Measurements from ENCODE around the gene TTC4. TPM values are rescaled to one million over a fixed set of nuclear protein-coding genes. Genes with fewer than 3 reads are reported as not detected.

Gene TTC4
- total RNA-seq, 1 donor from 2014 or later = 18.8 TPM

DNA sequence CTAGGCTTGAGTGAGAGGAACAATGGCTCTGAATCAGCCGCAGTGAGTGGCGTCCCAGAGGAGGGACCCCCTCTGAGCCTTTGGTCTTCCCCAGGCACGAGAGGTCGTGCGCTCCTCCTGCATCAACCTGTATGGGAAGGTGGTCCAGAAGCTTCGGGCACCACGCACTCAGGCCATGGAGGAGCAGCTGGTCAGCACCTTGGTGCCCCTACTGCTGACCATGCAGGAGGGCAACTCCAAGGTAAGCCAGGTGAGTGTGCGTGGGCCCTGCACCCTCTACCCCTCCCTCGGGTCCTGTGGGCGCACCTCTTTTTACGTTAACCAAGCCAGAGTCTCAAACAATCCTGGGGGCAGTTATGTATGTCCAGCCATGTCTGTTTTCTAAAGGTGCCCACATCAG lies 13.7 kb upstream of the TTC4 start:
- H3K4me2 ChIP-seq (ENCODE audit: low read length) = no peak overlapping the region
- H3K36me3 ChIP-seq (ENCODE audit: insufficient read depth, low read length) = no peaks in the 10 kb centered on the region
- no peak overlapping the region for H3K4me3 ChIP-seq (ENCODE audit: insufficient read depth, low read depth, low read length)
- H3K9ac ChIP-seq (ENCODE audit: low read length) = no peak overlapping the region
- no peaks in the 10 kb centered on the region for H3K4me1 ChIP-seq (ENCODE audit: insufficient read depth, low read length)
- H3K79me2 ChIP-seq (ENCODE audit: insufficient read depth, low read length) = no peaks in the 10 kb centered on the region
- no peak overlapping the region for H3K27ac ChIP-seq (ENCODE audit: low read depth, low read length)
- TF ChIP-seq EZH2 (IDR thresholded peaks at IDR 0.05; ENCODE audit: insufficient read depth, low read length) = no peak
- TF ChIP-seq, protein P1, sequence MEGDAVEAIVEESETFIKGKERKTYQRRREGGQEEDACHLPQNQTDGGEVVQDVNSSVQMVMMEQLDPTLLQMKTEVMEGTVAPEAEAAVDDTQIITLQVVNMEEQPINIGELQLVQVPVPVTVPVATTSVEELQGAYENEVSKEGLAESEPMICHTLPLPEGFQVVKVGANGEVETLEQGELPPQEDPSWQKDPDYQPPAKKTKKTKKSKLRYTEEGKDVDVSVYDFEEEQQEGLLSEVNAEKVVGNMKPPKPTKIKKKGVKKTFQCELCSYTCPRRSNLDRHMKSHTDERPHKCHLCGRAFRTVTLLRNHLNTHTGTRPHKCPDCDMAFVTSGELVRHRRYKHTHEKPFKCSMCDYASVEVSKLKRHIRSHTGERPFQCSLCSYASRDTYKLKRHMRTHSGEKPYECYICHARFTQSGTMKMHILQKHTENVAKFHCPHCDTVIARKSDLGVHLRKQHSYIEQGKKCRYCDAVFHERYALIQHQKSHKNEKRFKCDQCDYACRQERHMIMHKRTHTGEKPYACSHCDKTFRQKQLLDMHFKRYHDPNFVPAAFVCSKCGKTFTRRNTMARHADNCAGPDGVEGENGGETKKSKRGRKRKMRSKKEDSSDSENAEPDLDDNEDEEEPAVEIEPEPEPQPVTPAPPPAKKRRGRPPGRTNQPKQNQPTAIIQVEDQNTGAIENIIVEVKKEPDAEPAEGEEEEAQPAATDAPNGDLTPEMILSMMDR (IDR thresholded peaks at IDR 0.05; ENCODE audit: insufficient read depth, low read depth, low read length) = no peak
- DNase-seq (ENCODE audit: low read depth) = no peak
- peaks cover 69% of the 10 kb centered on the region for H3K27me3 Mint-ChIP-seq (ENCODE audit: low read depth, unreplicated experiment)
- H3K4me1 Mint-ChIP-seq (ENCODE audit: low read depth, unreplicated experiment) = no peaks in the 10 kb centered on the region
- peaks cover 2% of the 10 kb centered on the region for H3K9me3 Mint-ChIP-seq (ENCODE audit: unreplicated experiment)
- no peaks in the 10 kb centered on the region for H3K9me3 ChIP-seq (ENCODE audit: insufficient read depth, low read depth, low read length)
- H3K4me3 Mint-ChIP-seq (ENCODE audit: unreplicated experiment) = no peak overlapping the region
- no peaks in the 10 kb centered on the region for H4K20me1 ChIP-seq (ENCODE audit: insufficient read depth, low read length)
- peaks cover 3% of the 10 kb centered on the region for H3K36me3 Mint-ChIP-seq (ENCODE audit: low read depth, unreplicated experiment)
- FAIRE-seq = no peak
- H2AFZ ChIP-seq (ENCODE audit: low read depth, low read length) = no peak overlapping the region
- H3K27ac Mint-ChIP-seq (ENCODE audit: unreplicated experiment) = no peak overlapping the region
- peaks cover 7% of the 10 kb centered on the region for H3K27me3 ChIP-seq (ENCODE audit: insufficient read depth, low read length)

DNA sequence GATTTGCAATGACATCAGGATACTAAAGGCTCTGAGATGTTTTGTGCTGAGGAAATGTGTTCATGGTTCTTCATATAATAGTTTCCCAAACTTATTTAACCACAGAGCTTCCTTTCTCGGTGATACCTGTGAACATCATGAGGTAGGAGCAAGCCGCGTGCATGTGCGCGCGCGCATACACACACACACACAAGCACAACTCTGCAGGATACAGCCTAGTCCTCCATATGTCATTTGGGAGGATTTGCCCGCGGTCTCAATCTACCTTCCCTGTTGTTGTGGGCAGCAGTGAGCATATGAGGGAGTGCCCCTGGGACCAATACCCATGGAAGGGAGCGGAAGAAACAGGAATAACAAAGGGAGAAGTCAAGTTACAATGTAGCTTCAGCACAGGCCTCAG lies 12.2 kb upstream of the TTC4 start:
- DNase-seq (ENCODE audit: low read depth) = no peak
- Mint-ChIP-seq H3K4me3 (ENCODE audit: unreplicated experiment) (peak overlapping the region; percentile 56), H3K9me3 (ENCODE audit: unreplicated experiment) (peaks cover 2% of the 10 kb centered on the region), H3K27ac (ENCODE audit: unreplicated experiment) (no peak overlapping the region), H3K27me3 (ENCODE audit: low read depth, unreplicated experiment) (peaks cover 70% of the 10 kb centered on the region), H3K4me1 (ENCODE audit: low read depth, unreplicated experiment) (no peaks in the 10 kb centered on the region), H3K36me3 (ENCODE audit: low read depth, unreplicated experiment) (peaks cover 3% of the 10 kb centered on the region)
- Histone ChIP-seq H3K36me3 (ENCODE audit: insufficient read depth, low read length) (no peaks in the 10 kb centered on the region), H3K9ac (ENCODE audit: low read length) (no peak overlapping the region), H3K27me3 (ENCODE audit: insufficient read depth, low read length) (peaks cover 4% of the 10 kb centered on the region), H3K79me2 (ENCODE audit: insufficient read depth, low read length) (no peaks in the 10 kb centered on the region), H2AFZ (ENCODE audit: low read depth, low read length) (no peak overlapping the region), H3K9me3 (ENCODE audit: insufficient read depth, low read depth, low read length) (no peaks in the 10 kb centered on the region), H3K27ac (ENCODE audit: low read depth, low read length) (no peak overlapping the region), H3K4me3 (ENCODE audit: insufficient read depth, low read depth, low read length) (no peak overlapping the region), H4K20me1 (ENCODE audit: insufficient read depth, low read length) (no peaks in the 10 kb centered on the region), H3K4me2 (ENCODE audit: low read length) (no peak overlapping the region), H3K4me1 (ENCODE audit: insufficient read depth, low read length) (no peaks in the 10 kb centered on the region)
- no peak for FAIRE-seq
- TF ChIP-seq EZH2 (IDR thresholded peaks at IDR 0.05; ENCODE audit: insufficient read depth, low read length) = no peak
- TF ChIP-seq, protein P1 (IDR thresholded peaks at IDR 0.05; ENCODE audit: insufficient read depth, low read depth, low read length) = no peak

DNA sequence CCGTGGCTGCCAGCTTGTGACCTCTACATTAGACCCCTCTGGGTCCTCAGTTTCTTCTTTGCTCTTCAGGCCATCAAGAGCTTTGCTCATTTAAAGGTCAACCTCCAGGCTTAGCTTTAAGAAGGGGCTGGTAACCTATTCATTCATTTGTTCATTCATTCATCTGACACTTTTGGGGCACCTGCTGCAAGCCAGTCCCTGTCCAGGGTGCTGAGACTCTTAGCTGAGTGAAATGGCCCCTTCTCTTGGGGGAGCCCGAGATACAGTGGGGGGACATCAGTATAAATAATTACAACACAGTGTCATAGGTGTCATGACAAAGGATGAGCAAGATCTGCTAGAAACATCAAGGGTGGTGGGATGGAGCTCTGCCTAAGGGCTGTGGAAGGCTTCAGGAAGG lies 10.5 kb upstream of the TTC4 start:
- no peak overlapping the region for H3K4me2 ChIP-seq (ENCODE audit: low read length)
- H3K4me3 ChIP-seq (ENCODE audit: insufficient read depth, low read depth, low read length) = no peak overlapping the region
- TF ChIP-seq, protein P1 (IDR thresholded peaks at IDR 0.05; ENCODE audit: insufficient read depth, low read depth, low read length) = no peak
- no peak for TF ChIP-seq EZH2 (IDR thresholded peaks at IDR 0.05; ENCODE audit: insufficient read depth, low read length)
- H3K79me2 ChIP-seq (ENCODE audit: insufficient read depth, low read length) = no peaks in the 10 kb centered on the region
- no peaks in the 10 kb centered on the region for H4K20me1 ChIP-seq (ENCODE audit: insufficient read depth, low read length)
- H3K9me3 ChIP-seq (ENCODE audit: insufficient read depth, low read depth, low read length) = no peaks in the 10 kb centered on the region
- H2AFZ ChIP-seq (ENCODE audit: low read depth, low read length) = no peak overlapping the region
- no peaks in the 10 kb centered on the region for H3K4me1 ChIP-seq (ENCODE audit: insufficient read depth, low read length)
- H3K27ac ChIP-seq (ENCODE audit: low read depth, low read length) = no peak overlapping the region
- no peak overlapping the region for H3K27ac Mint-ChIP-seq (ENCODE audit: unreplicated experiment)
- H3K4me1 Mint-ChIP-seq (ENCODE audit: low read depth, unreplicated experiment) = no peaks in the 10 kb centered on the region
- peaks cover 74% of the 10 kb centered on the region for H3K27me3 Mint-ChIP-seq (ENCODE audit: low read depth, unreplicated experiment)
- H3K36me3 Mint-ChIP-seq (ENCODE audit: low read depth, unreplicated experiment) = peaks cover 3% of the 10 kb centered on the region
- no peak overlapping the region for H3K9ac ChIP-seq (ENCODE audit: low read length)
- no peaks in the 10 kb centered on the region for H3K36me3 ChIP-seq (ENCODE audit: insufficient read depth, low read length)
- no peak overlapping the region for H3K4me3 Mint-ChIP-seq (ENCODE audit: unreplicated experiment)
- no peak for DNase-seq (ENCODE audit: low read depth)
- no peak for FAIRE-seq
- H3K9me3 Mint-ChIP-seq (ENCODE audit: unreplicated experiment) = peaks cover 2% of the 10 kb centered on the region
- peaks cover 4% of the 10 kb centered on the region for H3K27me3 ChIP-seq (ENCODE audit: insufficient read depth, low read length)
